Neural cell (in vitro differentiated cells): ENCODE data around the gene ERICH6. TPM values are rescaled to one million over a fixed set of nuclear protein-coding genes. Genes with fewer than 3 reads are reported as not detected.

ENCODE experiments used
- H2AFZ ChIP-seq: fragments of 200-600, 300-800 bp; sonication (generic), shearing (Covaris generic); 2 replicates; pipeline ENCODE4 v1.6.0; 2014; ENCODE audit warnings: low read depth, mild to moderate bottlenecking, antibody characterized with exemption, low read length, moderate library complexity
- H3F3A ChIP-seq: fragments of 200-600 bp; shearing (Covaris generic); 2 replicates; pipeline ENCODE4 v1.6.1; 2016; ENCODE audit warnings: mild to moderate bottlenecking, moderate library complexity, mixed read lengths, antibody characterized with exemption, low read length; ENCODE audit not compliant: insufficient read depth, poor library complexity, severe bottlenecking
- H3K27ac ChIP-seq: fragments of 200-600, 300-800 bp; sonication (generic), shearing (Covaris generic); 2 replicates; pipeline ENCODE4 v1.5.1; 2014; ENCODE audit warnings: mild to moderate bottlenecking, low read length, moderate library complexity
- H3K27me3 ChIP-seq: fragments of 300-800, 200-600 bp; sonication (generic), shearing (Covaris generic); 2 replicates; pipeline ENCODE4 v1.6.0; 2014; ENCODE audit warnings: mild to moderate bottlenecking, low read depth, low read length, moderate library complexity; ENCODE audit not compliant: insufficient read depth
- H3K36me3 ChIP-seq: fragments of 300-800, 200-600 bp; sonication (generic), shearing (Covaris generic); 2 replicates; pipeline ENCODE4 v1.5.1; 2014; ENCODE audit warnings: mild to moderate bottlenecking, antibody characterized with exemption, low read length, moderate library complexity; ENCODE audit not compliant: insufficient read depth
- H3K4me2 ChIP-seq: fragments of 300-800, 200-600 bp; sonication (generic), shearing (Covaris generic); 2 replicates; pipeline ENCODE4 v1.6.0; 2014; ENCODE audit warnings: mild to moderate bottlenecking, low read length
- H3K4me3 ChIP-seq: fragments of 300-800, 200-600 bp; sonication (generic), shearing (Covaris generic); 2 replicates; pipeline ENCODE4 v1.5.1; 2014; ENCODE audit warnings: mild to moderate bottlenecking, low read length, moderate library complexity
- H3K79me2 ChIP-seq: fragments of 200-600 bp; shearing (Covaris generic); replicated peaks from 2 replicates; pipeline ENCODE4 v1.6.0; 2014; ENCODE audit warnings: mild to moderate bottlenecking, low read length, moderate library complexity; ENCODE audit not compliant: insufficient read depth
- H3K9ac ChIP-seq: fragments of 300-800, 200-600 bp; sonication (generic), shearing (Covaris generic); 2 replicates; pipeline ENCODE4 v1.6.1; 2016; ENCODE audit warnings: mild to moderate bottlenecking, low read length, mixed read lengths
- H3K9me2 ChIP-seq: fragments of 200-600 bp; shearing (Covaris generic); 2 replicates; pipeline ENCODE4 v1.6.1; 2016; ENCODE audit warnings: mild to moderate bottlenecking, low read length, mixed read lengths; ENCODE audit not compliant: insufficient read depth
- H3K9me3 ChIP-seq: fragments of 200-600, 300-800 bp; sonication (generic), shearing (Covaris generic); 2 replicates; pipeline ENCODE4 v1.6.1; 2016; ENCODE audit warnings: mild to moderate bottlenecking, mixed run types, low read length, moderate library complexity, mixed read lengths
- H4K20me1 ChIP-seq: fragments of 200-600 bp; shearing (Covaris generic); 2 replicates; pipeline ENCODE4 v1.6.1; 2016; ENCODE audit warnings: mild to moderate bottlenecking, mixed run types; ENCODE audit not compliant: insufficient read depth
- EP300 ChIP-seq: fragments of 450-650 bp; conservative IDR thresholded peaks from 2 replicates; pipeline ENCODE4 v1.6.1; 2014; ENCODE audit warnings: antibody characterized with exemption, mild to moderate bottlenecking, moderate library complexity; ENCODE audit not compliant: poor library complexity, severe bottlenecking
- MXI1 ChIP-seq: fragments of 450-650 bp; conservative IDR thresholded peaks from 2 replicates; pipeline ENCODE4 v1.6.1; 2014; ENCODE audit warnings: antibody characterized with exemption, mild to moderate bottlenecking; ENCODE audit not compliant: poor library complexity, severe bottlenecking
- POLR2AphosphoS5 ChIP-seq: IDR thresholded peaks from 2 replicates; pipeline ENCODE4 v1.6.1; 2012
- RAD21 ChIP-seq: fragments of 450-650 bp; conservative IDR thresholded peaks from 2 replicates; pipeline ENCODE4 v1.6.1; 2014; ENCODE audit warnings: antibody characterized with exemption, mild to moderate bottlenecking, moderate library complexity
- SMC3 ChIP-seq: fragments of 450-650 bp; conservative IDR thresholded peaks from 2 replicates; pipeline ENCODE4 v1.6.1; 2014; ENCODE audit warnings: antibody characterized with exemption, mild to moderate bottlenecking, moderate library complexity; ENCODE audit not compliant: poor library complexity
- TAF1 ChIP-seq: IDR thresholded peaks from 2 replicates; pipeline ENCODE4 v1.6.1; 2012; ENCODE audit warnings: low read depth
- polyA plus RNA-seq: library from polyadenylated mRNA; depleted of rRNA; stranded (reverse); fragments of >200 nt; gene quantifications from 2 replicates; pipeline ENCODE4 v1.2.3, GENCODE V29; 2014
- TF ChIP-seq, protein P1 (sequence below): IDR thresholded peaks from 2 replicates; pipeline ENCODE4 v1.6.1; 2012; ENCODE audit warnings: borderline replicate concordance
- TF ChIP-seq, protein P2 (sequence below): fragments of 450-650 bp; IDR thresholded peaks from 2 replicates; pipeline ENCODE4 v1.5.1; 2014; ENCODE audit warnings: antibody characterized with exemption, mild to moderate bottlenecking, moderate library complexity; ENCODE audit not compliant: poor library complexity, severe bottlenecking

ERICH6 gene
- polyA plus RNA-seq, 1 donor from 2014 or later: not detected

DNA sequence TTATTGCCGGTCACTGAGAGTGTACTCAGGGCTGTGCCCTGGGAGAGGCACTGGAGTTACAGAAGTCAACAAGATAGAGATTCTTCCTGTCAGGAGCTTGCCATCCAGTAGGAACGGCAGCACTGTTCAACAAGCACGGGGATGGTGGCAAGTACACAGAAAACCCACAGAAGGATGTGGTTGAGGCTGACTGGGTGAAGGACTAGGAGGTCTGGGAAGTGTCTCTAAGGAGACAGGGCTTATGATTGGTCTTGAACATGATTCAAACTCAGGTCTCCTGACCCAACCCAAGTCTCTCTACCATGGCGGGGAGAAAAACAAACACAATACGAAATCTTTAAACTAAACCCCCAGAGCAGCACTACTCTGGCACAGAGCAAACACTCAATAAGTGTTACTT lies 37.6 kb downstream of the ERICH6 start:
- H3K4me2 ChIP-seq: no peak overlapping the region
- H3K27me3 ChIP-seq: no peaks in the 10 kb centered on the region
- H3K4me3 ChIP-seq: no peak overlapping the region
- no peaks in the 10 kb centered on the region for H3F3A ChIP-seq
- H3K36me3 ChIP-seq: no peaks in the 10 kb centered on the region
- H4K20me1 ChIP-seq: no peaks in the 10 kb centered on the region
- H3K9me2 ChIP-seq: no peaks in the 10 kb centered on the region
- no peak overlapping the region for H2AFZ ChIP-seq
- TF ChIP-seq TAF1 (no peak), RAD21 (no peak), POLR2AphosphoS5 (no peak), MXI1 (no peak), SMC3 (no peak), EP300 (no peak)
- TF ChIP-seq, protein P1, sequence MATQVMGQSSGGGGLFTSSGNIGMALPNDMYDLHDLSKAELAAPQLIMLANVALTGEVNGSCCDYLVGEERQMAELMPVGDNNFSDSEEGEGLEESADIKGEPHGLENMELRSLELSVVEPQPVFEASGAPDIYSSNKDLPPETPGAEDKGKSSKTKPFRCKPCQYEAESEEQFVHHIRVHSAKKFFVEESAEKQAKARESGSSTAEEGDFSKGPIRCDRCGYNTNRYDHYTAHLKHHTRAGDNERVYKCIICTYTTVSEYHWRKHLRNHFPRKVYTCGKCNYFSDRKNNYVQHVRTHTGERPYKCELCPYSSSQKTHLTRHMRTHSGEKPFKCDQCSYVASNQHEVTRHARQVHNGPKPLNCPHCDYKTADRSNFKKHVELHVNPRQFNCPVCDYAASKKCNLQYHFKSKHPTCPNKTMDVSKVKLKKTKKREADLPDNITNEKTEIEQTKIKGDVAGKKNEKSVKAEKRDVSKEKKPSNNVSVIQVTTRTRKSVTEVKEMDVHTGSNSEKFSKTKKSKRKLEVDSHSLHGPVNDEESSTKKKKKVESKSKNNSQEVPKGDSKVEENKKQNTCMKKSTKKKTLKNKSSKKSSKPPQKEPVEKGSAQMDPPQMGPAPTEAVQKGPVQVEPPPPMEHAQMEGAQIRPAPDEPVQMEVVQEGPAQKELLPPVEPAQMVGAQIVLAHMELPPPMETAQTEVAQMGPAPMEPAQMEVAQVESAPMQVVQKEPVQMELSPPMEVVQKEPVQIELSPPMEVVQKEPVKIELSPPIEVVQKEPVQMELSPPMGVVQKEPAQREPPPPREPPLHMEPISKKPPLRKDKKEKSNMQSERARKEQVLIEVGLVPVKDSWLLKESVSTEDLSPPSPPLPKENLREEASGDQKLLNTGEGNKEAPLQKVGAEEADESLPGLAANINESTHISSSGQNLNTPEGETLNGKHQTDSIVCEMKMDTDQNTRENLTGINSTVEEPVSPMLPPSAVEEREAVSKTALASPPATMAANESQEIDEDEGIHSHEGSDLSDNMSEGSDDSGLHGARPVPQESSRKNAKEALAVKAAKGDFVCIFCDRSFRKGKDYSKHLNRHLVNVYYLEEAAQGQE: no peak
- TF ChIP-seq, protein P2, sequence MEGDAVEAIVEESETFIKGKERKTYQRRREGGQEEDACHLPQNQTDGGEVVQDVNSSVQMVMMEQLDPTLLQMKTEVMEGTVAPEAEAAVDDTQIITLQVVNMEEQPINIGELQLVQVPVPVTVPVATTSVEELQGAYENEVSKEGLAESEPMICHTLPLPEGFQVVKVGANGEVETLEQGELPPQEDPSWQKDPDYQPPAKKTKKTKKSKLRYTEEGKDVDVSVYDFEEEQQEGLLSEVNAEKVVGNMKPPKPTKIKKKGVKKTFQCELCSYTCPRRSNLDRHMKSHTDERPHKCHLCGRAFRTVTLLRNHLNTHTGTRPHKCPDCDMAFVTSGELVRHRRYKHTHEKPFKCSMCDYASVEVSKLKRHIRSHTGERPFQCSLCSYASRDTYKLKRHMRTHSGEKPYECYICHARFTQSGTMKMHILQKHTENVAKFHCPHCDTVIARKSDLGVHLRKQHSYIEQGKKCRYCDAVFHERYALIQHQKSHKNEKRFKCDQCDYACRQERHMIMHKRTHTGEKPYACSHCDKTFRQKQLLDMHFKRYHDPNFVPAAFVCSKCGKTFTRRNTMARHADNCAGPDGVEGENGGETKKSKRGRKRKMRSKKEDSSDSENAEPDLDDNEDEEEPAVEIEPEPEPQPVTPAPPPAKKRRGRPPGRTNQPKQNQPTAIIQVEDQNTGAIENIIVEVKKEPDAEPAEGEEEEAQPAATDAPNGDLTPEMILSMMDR: no peak
- H3K27ac ChIP-seq: no peak overlapping the region
- no peak overlapping the region for H3K9ac ChIP-seq
- no peaks in the 10 kb centered on the region for H3K9me3 ChIP-seq
- no peaks in the 10 kb centered on the region for H3K79me2 ChIP-seq

DNA sequence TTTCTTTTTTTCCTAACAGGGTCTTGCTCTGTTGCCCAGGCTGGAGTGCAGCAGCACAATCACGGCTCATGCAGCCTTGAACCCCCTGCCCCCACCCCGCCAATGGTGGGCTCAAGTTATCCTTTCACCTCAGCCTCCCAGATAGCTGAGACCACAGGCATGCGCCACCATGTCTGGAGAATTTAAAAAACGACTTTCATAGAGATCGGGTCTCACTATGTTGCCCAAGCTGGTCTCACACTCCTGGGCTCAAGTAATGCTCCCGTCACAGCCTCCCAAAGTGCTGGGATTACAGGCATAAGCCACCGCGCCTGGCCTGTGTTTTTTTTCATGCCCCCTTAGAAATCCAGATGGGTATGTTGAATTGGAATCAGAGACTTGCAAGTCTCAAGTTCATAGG lies 40.3 kb downstream of the ERICH6 start:
- H3K9ac ChIP-seq: no peak overlapping the region
- no peaks in the 10 kb centered on the region for H3K36me3 ChIP-seq
- no peak overlapping the region for H3K4me2 ChIP-seq
- H3K79me2 ChIP-seq: no peaks in the 10 kb centered on the region
- no peaks in the 10 kb centered on the region for H3K9me2 ChIP-seq
- no peak overlapping the region for H2AFZ ChIP-seq
- H3F3A ChIP-seq: no peaks in the 10 kb centered on the region
- no peak overlapping the region for H3K4me3 ChIP-seq
- no peak overlapping the region for H3K27ac ChIP-seq
- TF ChIP-seq RAD21: no peak
- no peak for TF ChIP-seq POLR2AphosphoS5
- no peak for TF ChIP-seq EP300
- TF ChIP-seq, protein P2: no peak
- TF ChIP-seq MXI1: no peak
- TF ChIP-seq SMC3: no peak
- H3K9me3 ChIP-seq: no peaks in the 10 kb centered on the region
- no peaks in the 10 kb centered on the region for H4K20me1 ChIP-seq
- no peaks in the 10 kb centered on the region for H3K27me3 ChIP-seq
